RWPE2 (cell line): ENCODE measurements around the gene KIAA1217.
A peak's percentile ranks its signal among the peaks of the same experiment; 100 is the strongest.

Source experiments
- ATAC-seq: fragments of 200-7000 bp; cut with Tn5 transposase; 3 replicates; pipeline ENCODE4 v1.9.1; 2021; ENCODE audit warnings: low read depth
- DNase-seq: peaks from one replicate; pipeline ENCODE4 v3.0.0-alpha.2; 2020; ENCODE audit warnings: low spot score
- H3K27ac ChIP-seq: fragments of 450-650 bp; 2 replicates; pipeline ENCODE4 v1.5.1; 2017; ENCODE audit warnings: mild to moderate bottlenecking; ENCODE audit not compliant: poor library complexity, severe bottlenecking
- H3K27me3 ChIP-seq: fragments of 250-450 bp; sonication (Bioruptor Pico); 2 replicates; pipeline ENCODE4 v1.5.1; 2021; ENCODE audit warnings: mild to moderate bottlenecking, moderate library complexity; ENCODE audit not compliant: insufficient read depth, poor library complexity, severe bottlenecking
- H3K36me3 ChIP-seq: fragments of 250-450 bp; sonication (Bioruptor Pico); 2 replicates; pipeline ENCODE4 v1.5.1; 2020; ENCODE audit warnings: low read depth, mild to moderate bottlenecking, moderate library complexity
- H3K4me1 ChIP-seq: fragments of 250-450 bp; sonication (Bioruptor Pico); 2 replicates; pipeline ENCODE4 v1.5.1; 2021; ENCODE audit warnings: mild to moderate bottlenecking, moderate library complexity; ENCODE audit not compliant: insufficient read depth, poor library complexity, severe bottlenecking
- H3K4me3 ChIP-seq: fragments of 250-450 bp; sonication (Bioruptor Pico); 2 replicates; pipeline ENCODE4 v1.5.1; 2021; ENCODE audit warnings: mild to moderate bottlenecking, moderate library complexity; ENCODE audit not compliant: severe bottlenecking
- H3K9me3 ChIP-seq: fragments of 250-450 bp; sonication (Bioruptor Pico); 2 replicates; pipeline ENCODE4 v1.5.1; 2021; ENCODE audit warnings: mild to moderate bottlenecking, moderate library complexity; ENCODE audit not compliant: severe bottlenecking
- TF ChIP-seq, protein P1 (sequence below): fragments of 450-650 bp; IDR thresholded peaks from one replicate; pipeline ENCODE4 v1.5.1; 2017; ENCODE audit warnings: mild to moderate bottlenecking, moderate library complexity; ENCODE audit not compliant: poor library complexity, severe bottlenecking

The KIAA1217 gene

DNA sequence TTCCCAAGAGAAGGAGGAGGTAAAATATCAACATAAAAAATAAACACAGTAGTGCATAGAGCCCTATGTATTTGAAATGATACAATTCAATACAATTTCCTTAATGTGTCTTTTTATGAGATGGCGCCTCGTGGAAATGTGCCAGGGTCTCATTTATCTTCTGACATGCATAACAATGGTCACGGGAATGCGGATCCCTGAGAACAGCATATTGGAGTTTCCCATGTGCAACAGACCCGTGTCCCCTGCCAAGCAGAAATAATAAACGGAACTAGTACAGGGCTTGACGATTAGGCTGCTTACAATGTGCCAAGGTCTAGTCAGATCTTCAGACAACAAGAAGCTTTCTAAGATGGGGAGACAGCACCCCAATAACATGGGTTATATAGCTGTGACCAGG lies 296.8 kb downstream of the KIAA1217 start:
- DNase-seq (no peak), ATAC-seq (no peak)
- TF ChIP-seq, protein P1, sequence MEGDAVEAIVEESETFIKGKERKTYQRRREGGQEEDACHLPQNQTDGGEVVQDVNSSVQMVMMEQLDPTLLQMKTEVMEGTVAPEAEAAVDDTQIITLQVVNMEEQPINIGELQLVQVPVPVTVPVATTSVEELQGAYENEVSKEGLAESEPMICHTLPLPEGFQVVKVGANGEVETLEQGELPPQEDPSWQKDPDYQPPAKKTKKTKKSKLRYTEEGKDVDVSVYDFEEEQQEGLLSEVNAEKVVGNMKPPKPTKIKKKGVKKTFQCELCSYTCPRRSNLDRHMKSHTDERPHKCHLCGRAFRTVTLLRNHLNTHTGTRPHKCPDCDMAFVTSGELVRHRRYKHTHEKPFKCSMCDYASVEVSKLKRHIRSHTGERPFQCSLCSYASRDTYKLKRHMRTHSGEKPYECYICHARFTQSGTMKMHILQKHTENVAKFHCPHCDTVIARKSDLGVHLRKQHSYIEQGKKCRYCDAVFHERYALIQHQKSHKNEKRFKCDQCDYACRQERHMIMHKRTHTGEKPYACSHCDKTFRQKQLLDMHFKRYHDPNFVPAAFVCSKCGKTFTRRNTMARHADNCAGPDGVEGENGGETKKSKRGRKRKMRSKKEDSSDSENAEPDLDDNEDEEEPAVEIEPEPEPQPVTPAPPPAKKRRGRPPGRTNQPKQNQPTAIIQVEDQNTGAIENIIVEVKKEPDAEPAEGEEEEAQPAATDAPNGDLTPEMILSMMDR, result no peak
- Histone ChIP-seq H3K4me1 (no peaks in the 10 kb centered on the region), H3K4me3 (no peak overlapping the region), H3K27ac (no peak overlapping the region), H3K36me3 (peaks cover 62% of the 10 kb centered on the region), H3K9me3 (no peaks in the 10 kb centered on the region), H3K27me3 (no peaks in the 10 kb centered on the region)

DNA sequence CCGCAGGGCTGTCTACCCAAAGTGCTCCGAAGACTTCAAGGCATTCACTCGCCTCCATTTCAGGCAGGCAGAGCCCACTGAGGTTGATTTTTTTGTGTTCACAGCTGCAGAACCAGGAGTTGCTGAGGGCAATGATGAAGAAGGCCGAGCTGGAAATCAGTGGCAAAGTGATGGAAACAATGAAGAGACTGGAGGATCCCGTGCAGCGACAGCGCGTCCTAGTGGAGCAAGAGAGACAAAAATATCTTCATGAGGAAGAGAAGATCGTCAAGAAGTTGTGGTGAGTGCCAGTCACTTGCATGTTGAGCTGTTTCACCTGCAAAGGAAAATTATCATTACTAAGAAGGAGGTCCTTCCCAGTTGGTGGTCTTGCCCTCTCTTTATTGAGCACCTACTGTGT lies 304.2 kb downstream of the KIAA1217 start:
- H3K4me1 ChIP-seq, result no peaks in the 10 kb centered on the region
- no peaks in the 10 kb centered on the region for H3K27me3 ChIP-seq
- no peak for ATAC-seq
- H3K36me3 ChIP-seq, result peaks cover 42% of the 10 kb centered on the region
- TF ChIP-seq, protein P1, result peak; percentile 49
- H3K4me3 ChIP-seq, result no peak overlapping the region
- H3K9me3 ChIP-seq, result no peaks in the 10 kb centered on the region
- H3K27ac ChIP-seq, result no peak overlapping the region
- no peak for DNase-seq

DNA sequence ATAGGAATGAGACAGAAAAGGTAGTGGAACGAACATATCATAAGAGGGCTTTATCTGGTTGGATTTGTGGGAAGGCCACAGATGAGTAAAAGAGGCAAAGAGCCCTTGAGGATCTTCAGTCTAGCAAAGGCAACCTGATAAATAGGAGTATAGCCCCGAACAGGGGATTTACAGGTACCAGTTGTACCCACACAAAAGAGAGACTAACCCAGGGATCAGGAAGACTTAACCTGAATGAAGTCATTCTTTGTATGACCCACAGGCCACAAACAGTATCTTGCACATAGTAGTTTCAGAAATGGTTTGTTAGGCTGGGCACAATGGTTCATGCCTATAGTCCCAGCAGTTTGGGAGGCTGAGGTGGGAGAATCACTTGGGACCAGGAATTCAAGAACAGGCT lies 306.5 kb downstream of the KIAA1217 start:
- TF ChIP-seq, protein P1, result no peak
- DNase-seq (no peak), ATAC-seq (no peak)
- no peaks in the 10 kb centered on the region for H3K4me1 ChIP-seq
- H3K9me3 ChIP-seq, result no peaks in the 10 kb centered on the region
- peaks cover 47% of the 10 kb centered on the region for H3K36me3 ChIP-seq
- no peak overlapping the region for H3K4me3 ChIP-seq
- H3K27me3 ChIP-seq, result no peaks in the 10 kb centered on the region
- H3K27ac ChIP-seq, result no peak overlapping the region

DNA sequence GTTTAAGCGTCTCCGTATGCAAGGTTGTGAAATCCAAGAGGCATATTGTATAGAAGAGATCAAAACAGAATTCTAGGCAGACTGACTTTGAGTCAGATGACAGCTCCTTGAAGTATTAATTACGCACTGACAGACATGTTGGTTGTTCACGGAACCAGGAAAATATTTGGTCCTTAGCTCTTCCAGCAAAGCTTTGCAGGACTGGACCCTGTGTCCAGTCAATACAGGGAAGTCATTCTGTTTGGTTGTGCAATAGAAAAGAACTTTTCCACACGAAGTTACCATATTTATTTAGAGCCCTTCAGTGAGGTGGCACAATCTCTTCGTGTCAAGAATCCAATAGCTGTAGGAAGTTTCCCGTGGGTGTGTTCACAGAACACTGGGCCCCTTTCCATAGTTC lies 309.5 kb downstream of the KIAA1217 start:
- Histone ChIP-seq H3K4me1 (no peaks in the 10 kb centered on the region), H3K27me3 (no peaks in the 10 kb centered on the region), H3K36me3 (peaks cover 44% of the 10 kb centered on the region), H3K27ac (no peak overlapping the region), H3K9me3 (no peaks in the 10 kb centered on the region), H3K4me3 (no peak overlapping the region)
- ATAC-seq (no peak), DNase-seq (no peak)
- TF ChIP-seq, protein P1, result no peak

DNA sequence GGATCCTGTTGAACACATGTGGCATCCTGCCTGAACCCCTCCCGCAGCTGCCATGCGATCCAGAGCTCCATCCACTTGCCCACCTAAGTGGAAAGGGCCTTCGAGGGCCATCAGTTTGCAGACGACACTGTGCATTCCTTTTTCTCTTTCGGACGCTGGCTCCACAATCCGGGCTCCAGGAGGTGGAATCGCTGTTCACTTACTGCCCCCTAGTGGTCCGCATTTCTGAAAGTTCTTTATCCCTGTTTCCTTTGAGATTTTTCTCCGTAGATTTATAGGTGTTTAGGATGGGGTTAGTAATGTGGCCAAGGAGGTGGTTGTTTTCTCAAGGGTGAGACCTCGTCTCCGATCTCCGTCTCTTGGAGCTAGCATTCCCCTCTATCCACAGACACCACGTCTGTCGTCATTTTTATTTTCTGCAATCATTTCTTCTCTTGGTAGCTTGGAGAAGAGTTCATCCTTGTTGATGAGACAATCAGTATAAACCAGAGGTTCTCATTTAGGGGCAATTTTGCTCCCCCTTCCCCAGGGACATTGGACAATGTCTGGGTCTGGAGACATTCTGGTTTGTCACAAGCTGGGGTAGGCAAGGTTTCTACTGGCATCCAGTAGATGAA lies 310.2 kb downstream of the KIAA1217 start:
- ATAC-seq (peak; percentile 49; the same call in 1 of the 3 replicates), DNase-seq (no peak)
- TF ChIP-seq, protein P1, result peak; percentile 84
- Histone ChIP-seq H3K36me3 (peaks cover 44% of the 10 kb centered on the region), H3K27ac (no peak overlapping the region), H3K9me3 (no peaks in the 10 kb centered on the region), H3K27me3 (no peaks in the 10 kb centered on the region), H3K4me1 (no peaks in the 10 kb centered on the region), H3K4me3 (no peak overlapping the region)
